Activated gamma-delta T cell treated with Interleukin-2 at 50 U/mL for 16 hours (primary cell): ENCODE measurements around the gene MTARC2.

Experiments
- DNase-seq: peaks from one replicate; pipeline ENCODE4 v3.0.0-alpha.2; 2020

MTARC2 gene

GRCh38 chr1:220833436-220833835 is 85.3 kb downstream of the MTARC2 start:
- DNase-seq, result no peak
